Activated CD4-positive, alpha-beta T cell treated with anti-CD3 and anti-CD28 coated beads for 48 hours (primary cell): Measurements from ENCODE around the gene MOGAT3.

Experiments used
- DNase-seq: peaks from one replicate; pipeline ENCODE4 v3.0.0-alpha.2; 2020

Gene MOGAT3

GRCh38 chr7:101156866-101157589 lies 43.8 kb downstream of the MOGAT3 start:
- no peak for DNase-seq

DNA sequence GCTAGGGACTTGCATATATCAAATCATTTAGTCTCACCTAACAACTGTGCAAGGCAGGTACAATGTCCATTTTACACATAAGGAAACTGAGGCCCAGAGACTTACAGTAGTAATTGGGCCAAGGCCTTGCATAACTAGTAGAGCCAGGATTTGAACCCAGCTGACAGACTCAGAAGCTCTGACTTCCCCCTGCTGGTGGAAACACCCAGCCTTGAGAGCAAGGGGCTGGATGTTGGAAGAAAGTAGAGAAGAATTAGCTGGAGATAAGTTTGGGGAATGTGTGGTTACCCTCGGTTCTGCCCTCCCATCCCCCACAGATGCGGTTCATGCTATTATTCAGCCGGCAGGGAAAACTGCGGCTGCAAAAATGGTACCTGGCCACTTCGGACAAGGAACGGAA lies 44.6 kb downstream of the MOGAT3 start:
- no peak for DNase-seq

DNA sequence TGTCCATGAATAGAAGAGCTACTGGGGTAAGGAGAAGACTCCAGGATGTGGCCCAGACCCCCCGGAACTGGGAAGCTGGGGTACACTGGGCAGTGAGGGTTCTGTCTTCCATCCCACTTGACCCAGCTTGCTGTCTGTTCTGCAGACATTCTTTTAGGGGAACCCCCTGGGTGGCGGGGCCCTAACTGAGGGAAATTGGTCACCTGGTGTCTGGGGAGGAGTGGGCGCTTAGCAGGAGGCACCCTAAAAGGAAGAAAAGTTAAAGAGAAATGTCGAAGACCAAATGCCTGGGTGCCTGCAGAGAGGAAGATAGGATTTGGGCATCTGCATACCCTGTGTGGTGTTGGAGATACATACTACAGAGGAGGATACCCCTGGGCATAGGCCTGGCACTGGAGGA lies 45.5 kb downstream of the MOGAT3 start:
- no peak for DNase-seq

GRCh38 chr7:101154693-101155102 lies 46.1 kb downstream of the MOGAT3 start:
- no peak for DNase-seq

DNA sequence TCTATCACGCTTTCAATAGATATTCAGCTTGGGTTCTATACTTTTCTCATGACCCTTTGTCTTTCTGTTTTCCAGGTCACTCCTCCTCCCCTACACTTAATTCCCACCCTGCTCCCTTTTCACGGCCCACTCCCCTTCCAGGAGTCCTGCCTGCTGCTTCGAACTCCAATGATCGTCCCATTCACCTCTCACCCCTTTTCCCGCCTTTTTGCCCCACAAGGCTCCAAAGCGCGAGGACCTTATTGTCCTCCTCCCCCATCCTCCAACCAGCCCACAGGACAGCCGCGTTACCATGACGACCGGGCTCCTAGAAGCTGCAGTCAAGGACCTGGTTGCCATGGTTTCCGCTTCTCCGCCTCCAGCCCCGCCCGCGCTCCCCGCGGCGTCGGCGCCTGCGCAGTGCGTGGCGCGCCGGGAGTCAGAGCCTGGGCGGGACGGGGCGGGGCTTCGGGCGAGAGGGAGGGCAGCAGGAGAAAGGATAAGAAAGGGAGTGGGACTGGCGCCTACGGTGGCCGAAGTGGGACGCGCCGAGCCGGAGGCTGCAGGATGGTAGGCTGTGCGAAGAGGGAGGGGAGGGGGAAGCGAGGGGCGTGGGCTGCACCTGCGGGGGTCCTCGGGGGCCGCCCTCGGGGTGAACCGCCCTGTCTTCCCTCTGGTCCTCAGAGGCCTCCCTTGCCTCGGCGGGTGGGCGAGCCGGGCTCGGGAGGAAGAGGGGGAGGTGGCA lies 46.7 kb downstream of the MOGAT3 start, which contains the start of gene AP1S1:
TSS of gene AP1S1 (plus strand) at position 508 of the 724 bp plus-strand sequence. CDS start at position 547, 39 bp downstream.
- peak; percentile 94 for DNase-seq

DNA sequence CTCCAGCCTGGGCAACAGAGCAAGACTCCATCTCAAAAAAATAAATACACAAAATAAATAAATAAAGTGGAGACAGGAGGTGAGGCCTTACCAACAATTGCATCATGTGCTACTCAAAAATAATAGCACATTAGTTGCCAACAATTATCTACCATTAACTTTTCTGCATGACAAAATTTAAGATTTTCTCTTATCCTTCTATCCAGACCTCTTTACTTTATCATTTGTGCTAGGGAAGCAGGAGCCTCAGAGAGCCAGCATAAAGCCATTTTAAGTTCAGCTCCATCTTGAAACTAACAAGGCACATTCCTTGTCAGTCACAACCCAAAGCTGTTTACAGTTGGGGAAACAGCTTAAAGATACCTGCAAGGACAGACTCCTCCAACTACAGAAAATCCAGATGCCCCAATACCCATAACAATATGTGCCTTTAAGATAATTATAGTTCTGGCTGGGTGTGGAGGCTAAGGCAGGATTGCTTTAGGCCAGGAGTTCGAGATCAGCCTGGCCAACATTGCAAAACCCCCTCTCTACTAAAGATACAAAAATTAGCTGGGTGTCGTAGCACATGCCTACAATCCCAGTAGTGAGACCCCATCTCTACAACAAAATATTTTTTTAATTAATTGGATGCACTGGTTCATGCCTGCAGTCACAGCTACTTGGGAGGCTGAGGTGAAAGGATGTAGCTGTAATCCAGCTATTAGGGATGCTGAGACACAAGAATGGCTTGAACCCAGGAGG lies 48.8 kb downstream of the MOGAT3 start:
- no peak for DNase-seq
